Lower lobe of right lung (tissue), 2 donors: ENCODE measurements around the gene KLF16. TPM values are rescaled to one million over a fixed set of nuclear protein-coding genes. Genes with fewer than 3 reads are reported as not detected.

Experiments
- ATAC-seq, 2 donors: fragments of 200-7000 bp; cut with Tn5 transposase; one replicate each; pipeline ENCODE4 v1.9.1; 2020 to 2022; ENCODE audit warnings: mild to moderate bottlenecking in 2 of 2, moderate library complexity in 2 of 2
- DNase-seq: peaks from one replicate; pipeline ENCODE4 v3.0.0-alpha.2; 2020
- H3K27ac ChIP-seq: fragments of 200-600 bp; one replicate; pipeline ENCODE4 v1.8.0; 2022
- H3K27me3 ChIP-seq: fragments of 200-600 bp; one replicate; pipeline ENCODE4 v1.8.0; 2022; ENCODE audit warnings: low read depth
- H3K36me3 ChIP-seq: fragments of 200-600 bp; one replicate; pipeline ENCODE4 v1.8.0; 2022; ENCODE audit warnings: mild to moderate bottlenecking
- H3K4me1 ChIP-seq: fragments of 200-600 bp; one replicate; pipeline ENCODE4 v1.8.0; 2022
- H3K4me3 ChIP-seq: fragments of 200-600 bp; one replicate; pipeline ENCODE4 v1.8.0; 2022; ENCODE audit warnings: mild to moderate bottlenecking
- H3K9me3 ChIP-seq: fragments of 200-600 bp; one replicate; pipeline ENCODE4 v1.8.0; 2022
- CTCF ChIP-seq: fragments of 200-600 bp; IDR thresholded peaks from one replicate; pipeline ENCODE4 v1.8.0; 2022; ENCODE audit warnings: antibody characterized with exemption, mild to moderate bottlenecking
- intact Hi-C: fragments of 100-400 bp; cut with DNase I; formaldehyde crosslinking; loops from one replicate; pipeline ENCODE4 v1.11.0; 2022
- total RNA-seq: library from RNA; stranded (reverse); fragmentation: NEBNext Ultra II Directional; extraction: Animal tissue kit (Norgen Biotek cat#: 25700); gene quantifications from one replicate; pipeline ENCODE4 v1.2.1, GENCODE V29; 2021
- donor health status: DM: no; HTN: yes; CAD: no; lungs with severe emphysema.

Gene KLF16
- total RNA-seq, 1 donor from 2014 or later, result 22.2 TPM

GRCh38 chr19:1837625-1838105, 25.7 kb downstream of the KLF16 start:
- no peaks in the 10 kb centered on the region for H3K27me3 ChIP-seq
- no peak for DNase-seq
- peak; percentile 88 for TF ChIP-seq CTCF
- H3K4me1 ChIP-seq, result peaks cover 67% of the 10 kb centered on the region
- no peaks in the 10 kb centered on the region for H3K9me3 ChIP-seq
- H3K27ac ChIP-seq, result no peak overlapping the region
- intact Hi-C loops, result no loop called here
- no peak overlapping the region for H3K4me3 ChIP-seq
- peaks cover 15% of the 10 kb centered on the region for H3K36me3 ChIP-seq
- peak; percentile 52 to 65 for ATAC-seq

GRCh38 chr19:1837222-1837565, 26.2 kb downstream of the KLF16 start:
- H3K9me3 ChIP-seq, result no peaks in the 10 kb centered on the region
- intact Hi-C loops, result no loop called here
- H3K36me3 ChIP-seq, result peaks cover 15% of the 10 kb centered on the region
- DNase-seq, result no peak
- no peaks in the 10 kb centered on the region for H3K27me3 ChIP-seq
- H3K4me3 ChIP-seq, result no peak overlapping the region
- H3K4me1 ChIP-seq, result peaks cover 62% of the 10 kb centered on the region
- H3K27ac ChIP-seq, result no peak overlapping the region
- ATAC-seq, result no peak
- no peak for TF ChIP-seq CTCF

- Histone ChIP-seq H3K27me3 (no peaks in the 10 kb centered on the region), H3K36me3 (peaks cover 15% of the 10 kb centered on the region), H3K9me3 (no peaks in the 10 kb centered on the region), H3K27ac (no peak overlapping the region), H3K4me3 (no peak overlapping the region), H3K4me1 (peaks cover 59% of the 10 kb centered on the region)
- intact Hi-C loops, result no loop called here
- no peak for TF ChIP-seq CTCF
- DNase-seq (no peak), ATAC-seq (no peak)
Observed at GRCh38 chr19:1836458-1837221, 26.7 kb downstream of the KLF16 start.

GRCh38 chr19:1833540-1833939, 29.8 kb downstream of the KLF16 start:
- Histone ChIP-seq H3K9me3 (no peaks in the 10 kb centered on the region), H3K4me1 (peaks cover 35% of the 10 kb centered on the region), H3K4me3 (no peak overlapping the region), H3K27me3 (no peaks in the 10 kb centered on the region), H3K36me3 (peaks cover 15% of the 10 kb centered on the region), H3K27ac (no peak overlapping the region)
- no peak for TF ChIP-seq CTCF
- DNase-seq (no peak), ATAC-seq (peak in 1 of 2 donors; percentile 13)
- intact Hi-C loops, result no loop called here

- TF ChIP-seq CTCF, result no peak
- ATAC-seq, result no peak
- intact Hi-C loops, result no loop called here
- Histone ChIP-seq H3K9me3 (no peaks in the 10 kb centered on the region), H3K27ac (no peak overlapping the region), H3K4me1 (peaks cover 26% of the 10 kb centered on the region), H3K36me3 (peaks cover 28% of the 10 kb centered on the region), H3K27me3 (no peaks in the 10 kb centered on the region), H3K4me3 (no peak overlapping the region)
- DNase-seq, result no peak
Observed at GRCh38 chr19:1832046-1832663, 31.2 kb downstream of the KLF16 start.
